LNCAP (cell line): Measurements from ENCODE around the gene RILPL1.

Experiments
- TF ChIP-seq, protein P1 (sequence below): fragments of 450-650 bp; IDR thresholded peaks from 2 replicates; pipeline ENCODE4 v1.5.1; 2017; ENCODE audit warnings: mild to moderate bottlenecking

Gene RILPL1

GRCh38 chr12:123471374-123472068 lies 62.0 kb downstream of the RILPL1 start:
- TF ChIP-seq, protein P1, sequence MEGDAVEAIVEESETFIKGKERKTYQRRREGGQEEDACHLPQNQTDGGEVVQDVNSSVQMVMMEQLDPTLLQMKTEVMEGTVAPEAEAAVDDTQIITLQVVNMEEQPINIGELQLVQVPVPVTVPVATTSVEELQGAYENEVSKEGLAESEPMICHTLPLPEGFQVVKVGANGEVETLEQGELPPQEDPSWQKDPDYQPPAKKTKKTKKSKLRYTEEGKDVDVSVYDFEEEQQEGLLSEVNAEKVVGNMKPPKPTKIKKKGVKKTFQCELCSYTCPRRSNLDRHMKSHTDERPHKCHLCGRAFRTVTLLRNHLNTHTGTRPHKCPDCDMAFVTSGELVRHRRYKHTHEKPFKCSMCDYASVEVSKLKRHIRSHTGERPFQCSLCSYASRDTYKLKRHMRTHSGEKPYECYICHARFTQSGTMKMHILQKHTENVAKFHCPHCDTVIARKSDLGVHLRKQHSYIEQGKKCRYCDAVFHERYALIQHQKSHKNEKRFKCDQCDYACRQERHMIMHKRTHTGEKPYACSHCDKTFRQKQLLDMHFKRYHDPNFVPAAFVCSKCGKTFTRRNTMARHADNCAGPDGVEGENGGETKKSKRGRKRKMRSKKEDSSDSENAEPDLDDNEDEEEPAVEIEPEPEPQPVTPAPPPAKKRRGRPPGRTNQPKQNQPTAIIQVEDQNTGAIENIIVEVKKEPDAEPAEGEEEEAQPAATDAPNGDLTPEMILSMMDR, result no peak

DNA sequence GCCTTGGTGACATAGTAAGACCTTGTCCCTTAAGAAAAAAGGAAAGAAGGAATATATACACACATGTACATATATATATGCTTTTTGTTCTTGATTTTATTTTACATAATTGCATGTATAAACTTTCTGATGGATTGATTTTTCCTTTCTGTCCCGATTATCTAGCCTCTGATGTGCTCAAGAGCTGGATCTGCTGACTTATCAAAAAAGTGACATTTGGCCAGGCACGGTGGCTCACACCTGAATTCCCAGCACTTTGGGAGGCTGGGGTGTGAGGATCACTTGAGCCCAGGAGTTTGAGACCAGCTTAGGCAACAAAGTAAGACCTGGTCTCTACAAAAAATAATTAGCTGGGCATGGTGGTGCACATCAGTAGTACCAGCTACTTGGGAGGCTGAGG lies 63.5 kb downstream of the RILPL1 start:
- TF ChIP-seq, protein P1, result no peak

DNA sequence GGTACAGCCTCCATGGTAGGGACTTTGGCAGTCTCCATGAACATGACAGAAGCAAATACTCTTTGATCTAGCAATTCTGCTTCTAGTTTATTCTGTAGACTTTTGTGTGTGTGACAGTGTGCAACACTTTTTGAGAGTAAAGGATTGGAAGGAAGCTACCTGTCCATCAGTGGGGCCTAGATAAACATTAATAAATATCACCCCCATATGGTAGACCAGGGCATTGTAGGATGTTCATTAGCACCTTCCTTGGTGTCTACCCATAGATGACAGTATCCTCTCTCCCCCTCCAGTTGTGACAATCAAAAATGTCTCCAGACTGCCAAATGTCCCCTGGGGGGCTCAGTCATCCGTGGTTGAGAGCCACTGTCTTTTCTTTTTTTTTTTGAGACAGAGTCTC lies 64.7 kb downstream of the RILPL1 start:
- TF ChIP-seq, protein P1, result no peak

- TF ChIP-seq, protein P1, result no peak
These were observed 68.4 kb downstream of the RILPL1 start for GRCh38 chr12:123465084-123465483.

- TF ChIP-seq, protein P1, result no peak
These were observed 75.3 kb downstream of the RILPL1 start, which contains the start of gene SNRNP35 for GRCh38 chr12:123457980-123458779. SNRNP35 (plus strand) TSS chr12:123458139; CDS start chr12:123465541, 7,402 bp downstream.

DNA sequence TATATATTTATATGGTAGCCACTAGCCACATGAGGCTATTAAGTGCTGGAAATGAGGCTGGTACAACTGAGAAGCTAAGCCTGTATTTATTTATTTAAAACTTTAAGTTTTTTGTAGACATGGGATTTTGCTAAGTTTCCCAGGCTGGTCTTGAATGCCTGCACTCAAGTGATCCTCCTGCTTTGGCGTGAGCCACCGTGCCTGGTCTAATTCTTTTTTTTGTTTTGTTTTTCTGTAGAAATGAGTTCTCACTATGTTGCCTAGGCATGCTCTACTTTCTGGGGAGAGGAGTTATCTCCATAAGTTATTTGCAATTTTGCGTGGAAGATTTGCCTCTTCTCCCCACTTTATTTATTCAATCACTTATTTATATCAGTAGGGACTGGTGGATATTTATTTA lies 80.4 kb downstream of the RILPL1 start:
- TF ChIP-seq, protein P1, result no peak

DNA sequence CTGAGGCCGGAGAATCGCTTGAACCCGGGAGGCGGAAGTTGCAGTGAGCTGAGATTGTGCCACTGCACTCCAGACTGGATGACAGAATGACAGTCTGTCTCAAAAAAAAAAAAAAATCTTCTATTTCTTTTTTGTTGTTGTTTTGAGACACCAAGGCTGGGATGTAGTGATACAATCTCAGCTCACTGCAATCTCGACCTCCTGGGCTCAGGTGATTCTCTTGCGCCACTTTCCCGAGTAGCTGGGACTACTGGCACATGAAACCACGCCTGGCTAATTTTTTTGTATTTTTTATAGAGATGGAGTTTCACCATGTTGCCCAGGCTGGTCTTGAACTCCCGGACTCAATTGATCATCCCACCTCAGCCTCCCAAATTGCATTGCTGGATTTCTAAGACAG lies 82.9 kb downstream of the RILPL1 start:
- TF ChIP-seq, protein P1, result no peak
